Sigmoid colon (tissue), 3 donors: Measurements from ENCODE around the gene PPP1R37.

ENCODE experiments used
- CTCF ChIP-seq, 4 experiments: fragments of 450-650 bp in 3 of 4; fragments of 200-600 bp in 1 of 4; IDR thresholded peaks; one replicate each; pipeline ENCODE4 v1.5.1; 2016 to 2019; ENCODE audit warnings: antibody characterized with exemption in 4 of 4, mild to moderate bottlenecking in 3 of 4, moderate library complexity in 2 of 4
- POLR2A ChIP-seq, 2 donors: fragments of 450-650 bp; IDR thresholded peaks; one replicate each; pipeline ENCODE4 v1.6.1; 2016; ENCODE audit warnings: antibody characterized with exemption in 2 of 2, mild to moderate bottlenecking in 2 of 2, moderate library complexity in 2 of 2

- TF ChIP-seq CTCF (IDR thresholded peaks at IDR 0.05) = no peak
- no peak for TF ChIP-seq POLR2A (IDR thresholded peaks at IDR 0.05)
These were observed 91.1 kb downstream of the PPP1R37 start for GRCh38 chr19:45184115-45184514.
